CD4-positive, alpha-beta T cell treated with Interferon alpha-2 for 1 hour (primary cell): ENCODE results near the gene CRPPA.

Experiments used
- DNase-seq, 2 donors: peaks; one replicate each; pipeline ENCODE4 v3.0.0-alpha.2; 2020 to 2022

CRPPA gene

GRCh38 chr7:16422103-16422435 lies 731 bp upstream of the CRPPA start:
- no peak for DNase-seq

DNA sequence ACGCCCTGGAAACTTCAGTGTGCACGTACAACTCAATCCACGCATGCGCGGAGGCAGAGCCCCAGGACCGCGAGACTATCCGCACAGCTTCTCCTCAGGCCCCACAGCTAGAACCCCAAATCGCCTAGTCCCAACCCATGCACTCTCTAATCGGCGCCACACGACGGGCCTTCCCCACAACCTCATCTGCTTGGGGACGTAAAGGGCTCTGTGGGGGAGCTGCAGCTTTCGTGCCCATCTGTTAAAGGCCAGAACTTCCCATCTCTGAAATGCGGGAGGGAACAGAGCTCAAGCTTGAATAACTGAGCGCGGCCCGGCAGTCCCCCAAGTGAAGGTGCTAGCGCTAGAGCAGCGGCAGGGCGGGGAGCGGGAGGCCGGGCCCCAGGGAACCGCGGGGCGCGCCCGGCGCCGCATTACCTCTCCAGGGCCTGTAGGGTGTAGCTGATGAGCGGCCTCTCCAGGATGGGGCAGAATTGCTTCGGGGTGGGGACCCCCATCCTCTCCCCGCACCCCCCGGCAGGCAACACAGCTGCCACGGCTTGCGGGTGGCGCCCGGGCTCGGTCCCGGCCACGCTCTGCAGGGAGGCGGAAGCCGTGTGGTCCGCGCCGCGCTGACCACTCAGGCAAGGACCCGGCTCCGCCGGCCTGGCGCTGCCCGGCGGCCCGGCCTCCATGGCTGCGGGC lies 547 bp downstream of the CRPPA start:
- peak; percentile 88 for DNase-seq

DNA sequence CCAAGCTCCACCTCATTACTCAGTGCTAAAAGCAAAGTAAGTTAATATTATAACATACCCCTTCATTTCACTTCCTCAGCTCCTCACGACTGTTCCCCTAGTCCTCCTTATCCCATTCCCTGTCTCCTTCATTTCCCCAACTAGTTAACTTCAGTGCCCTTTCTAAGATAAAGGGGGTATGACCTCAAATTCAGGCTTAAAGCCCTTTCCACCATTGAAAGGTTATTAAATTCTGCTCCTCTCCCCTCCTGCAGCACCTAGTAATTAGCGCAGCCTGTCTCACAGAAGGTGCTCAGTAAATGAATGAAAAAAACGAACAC lies 1.0 kb downstream of the CRPPA start:
- no peak for DNase-seq

DNA sequence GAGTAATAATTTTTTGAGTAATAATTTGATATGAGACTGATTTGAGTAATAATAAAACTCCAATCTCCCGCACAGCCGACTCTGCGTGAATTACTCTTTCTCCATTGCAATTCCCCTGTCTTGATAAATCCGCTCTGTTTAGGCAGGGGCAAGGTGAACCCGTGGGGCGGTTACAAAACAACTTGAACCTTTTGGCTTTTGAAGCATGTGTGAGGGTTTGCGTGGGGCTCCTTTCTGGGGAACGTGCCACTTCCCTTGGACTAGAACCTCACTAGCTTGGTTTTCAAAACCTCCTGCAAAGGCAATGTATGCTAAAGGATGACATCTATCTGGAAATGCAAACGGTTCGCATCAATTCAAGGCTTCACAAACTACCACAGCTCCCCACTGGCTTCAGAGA lies 1.5 kb downstream of the CRPPA start:
- no peak for DNase-seq

DNA sequence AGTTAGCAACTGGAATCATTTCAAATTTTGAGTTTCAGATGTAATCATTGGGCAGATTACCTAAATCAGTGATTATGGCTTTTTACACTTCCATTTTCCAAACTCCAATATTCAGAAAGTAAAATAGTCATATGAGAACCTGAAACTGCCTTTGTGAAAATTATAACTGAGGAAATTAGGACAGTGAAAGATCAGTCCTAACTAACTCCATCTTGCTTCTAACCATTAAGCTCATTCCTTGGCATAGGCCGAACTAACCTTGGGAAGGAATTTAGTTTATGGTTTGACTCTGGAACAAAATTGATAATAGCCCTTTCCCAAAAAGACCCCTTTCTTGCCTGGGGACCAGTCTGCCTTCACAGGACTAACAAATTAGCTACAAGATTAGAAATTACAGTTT lies 2.2 kb downstream of the CRPPA start:
- no peak for DNase-seq

GRCh38 chr7:16417906-16418305 lies 3.4 kb downstream of the CRPPA start:
- no peak for DNase-seq

DNA sequence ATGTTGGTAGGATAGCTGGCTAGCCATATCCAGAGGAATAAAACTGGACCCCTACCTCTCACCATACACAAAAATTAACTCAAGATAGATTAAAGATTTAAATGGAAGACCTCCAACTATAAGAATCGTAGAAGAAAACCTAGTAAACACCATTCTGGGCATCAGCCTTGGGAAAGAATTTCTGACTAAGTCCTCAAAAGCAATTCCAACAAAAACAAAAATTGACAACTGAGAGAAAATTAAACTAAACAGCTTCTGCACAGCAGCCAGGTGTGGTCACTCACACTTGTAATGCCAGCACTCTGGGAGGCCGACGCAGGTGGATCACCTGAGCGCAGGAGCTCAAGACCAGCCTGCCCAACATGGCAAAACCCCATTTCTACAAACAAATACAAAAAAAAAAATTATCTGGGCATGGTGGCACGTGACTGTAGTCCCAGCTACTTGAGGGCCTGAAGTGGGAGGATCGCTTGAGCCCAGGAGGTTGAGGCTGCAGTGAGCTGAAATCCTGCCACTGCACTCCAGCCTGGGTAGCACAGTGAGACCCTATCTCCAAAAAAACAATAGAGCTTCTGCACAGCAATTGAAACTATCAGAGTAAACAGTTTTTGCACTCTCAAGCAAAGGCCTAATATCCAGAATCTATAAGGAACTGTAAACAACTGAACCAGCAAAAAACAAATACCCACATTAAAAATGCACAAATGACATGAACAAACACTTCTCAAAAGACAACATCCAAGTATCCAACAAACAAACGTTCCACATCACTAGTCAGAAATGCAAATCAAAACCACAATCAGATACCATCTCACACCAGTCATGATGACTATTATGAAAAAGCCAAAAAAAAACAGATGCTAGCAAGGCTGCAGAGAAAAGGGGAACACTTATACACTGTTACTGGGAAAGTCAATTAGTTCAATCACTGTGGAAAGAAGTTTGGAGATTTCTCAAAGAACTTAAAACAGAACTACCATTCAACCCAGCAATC lies 4.8 kb downstream of the CRPPA start:
- no peak for DNase-seq

DNA sequence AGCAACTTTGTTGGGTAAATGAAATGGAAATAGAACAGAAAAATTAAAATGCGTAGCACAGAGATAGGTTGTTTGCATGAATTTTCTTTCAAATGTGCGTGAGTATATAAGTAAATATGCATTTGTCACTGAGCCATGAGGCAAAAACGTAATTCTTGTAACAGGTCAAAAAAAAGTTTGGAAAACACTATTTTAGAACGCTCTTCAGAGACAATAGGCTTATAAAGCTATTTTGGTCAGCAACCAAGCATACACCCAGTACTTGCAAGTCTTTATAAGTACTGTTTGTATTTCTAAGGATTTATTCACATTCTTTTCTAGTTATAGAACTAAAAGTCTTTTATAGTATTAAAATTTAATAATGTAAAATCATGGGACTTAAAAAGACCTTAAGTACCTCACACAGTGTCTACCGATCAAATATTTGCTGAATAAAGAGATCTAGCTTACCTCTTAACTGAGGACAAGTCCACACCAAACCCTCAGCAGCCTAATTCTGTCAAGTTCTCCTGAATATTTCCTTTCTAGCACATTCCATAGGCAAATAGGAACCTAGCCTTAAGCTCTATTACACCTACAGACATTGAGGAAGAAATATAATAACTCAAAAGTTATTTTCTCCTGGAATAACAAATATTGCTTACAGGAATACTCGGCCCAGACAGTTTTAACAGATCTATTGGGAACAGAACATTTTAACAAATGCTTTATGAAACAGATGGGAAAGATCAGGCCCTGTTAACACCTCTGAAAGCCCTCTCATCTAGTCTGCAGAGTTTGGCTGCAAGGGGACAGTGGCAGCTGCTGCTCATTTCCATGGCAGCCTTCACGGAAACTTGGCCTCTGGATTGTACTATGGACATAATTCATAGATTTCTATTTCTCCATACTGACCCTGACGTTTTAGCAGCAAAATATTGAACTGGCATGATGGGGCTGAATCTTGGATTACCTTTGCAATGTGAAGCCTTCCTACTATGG lies 8.8 kb downstream of the CRPPA start:
- no peak for DNase-seq

GRCh38 chr7:16411391-16411790 lies 9.9 kb downstream of the CRPPA start:
- no peak for DNase-seq

- DNase-seq: no peak
Measured at GRCh38 chr7:16409777-16410176, 11.6 kb downstream of the CRPPA start.

- no peak for DNase-seq
Measured at GRCh38 chr7:16404636-16405035, 16.7 kb downstream of the CRPPA start.

- no peak for DNase-seq
Measured at GRCh38 chr7:16403475-16403874, 17.9 kb downstream of the CRPPA start.

- no peak for DNase-seq
Measured at GRCh38 chr7:16402940-16403339, 18.4 kb downstream of the CRPPA start.

DNA sequence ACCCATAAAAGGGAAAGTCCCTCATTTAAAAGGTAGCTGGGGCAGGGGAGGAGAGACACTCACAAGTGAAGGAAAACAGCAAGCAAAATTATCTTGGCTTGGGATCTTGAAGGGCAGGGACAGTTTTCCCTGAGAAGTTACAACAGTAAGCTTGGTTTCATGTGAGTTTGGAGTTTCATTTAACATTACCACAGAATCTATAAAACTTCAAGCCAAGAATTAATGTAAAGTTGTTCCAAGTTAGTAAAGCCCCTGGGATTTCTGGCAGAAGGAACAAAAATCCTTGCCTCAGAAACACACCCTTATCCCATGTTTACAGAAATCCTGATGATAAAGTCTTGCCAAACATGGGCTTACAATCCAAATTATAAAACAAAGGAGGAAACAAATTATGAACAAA lies 19.2 kb downstream of the CRPPA start:
- no peak for DNase-seq

DNA sequence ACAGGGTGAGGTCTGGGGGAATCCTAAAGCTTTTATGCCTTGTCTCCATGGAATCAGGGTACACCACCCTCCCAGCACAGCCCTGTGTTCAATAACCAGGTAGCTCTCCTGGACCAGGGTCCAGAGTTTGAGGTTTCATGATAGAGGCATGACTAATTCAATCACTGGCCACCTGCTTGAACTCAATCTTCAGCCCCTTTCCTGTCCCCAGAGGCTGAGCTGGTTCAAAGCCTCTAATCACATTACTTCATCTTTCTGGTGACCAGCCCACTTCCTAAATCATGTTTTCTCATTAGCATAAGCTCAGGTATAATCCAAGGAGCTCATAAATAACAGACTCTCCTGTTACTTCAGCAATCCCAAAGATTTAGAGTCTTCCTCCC lies 20.5 kb downstream of the CRPPA start:
- no peak for DNase-seq

DNA sequence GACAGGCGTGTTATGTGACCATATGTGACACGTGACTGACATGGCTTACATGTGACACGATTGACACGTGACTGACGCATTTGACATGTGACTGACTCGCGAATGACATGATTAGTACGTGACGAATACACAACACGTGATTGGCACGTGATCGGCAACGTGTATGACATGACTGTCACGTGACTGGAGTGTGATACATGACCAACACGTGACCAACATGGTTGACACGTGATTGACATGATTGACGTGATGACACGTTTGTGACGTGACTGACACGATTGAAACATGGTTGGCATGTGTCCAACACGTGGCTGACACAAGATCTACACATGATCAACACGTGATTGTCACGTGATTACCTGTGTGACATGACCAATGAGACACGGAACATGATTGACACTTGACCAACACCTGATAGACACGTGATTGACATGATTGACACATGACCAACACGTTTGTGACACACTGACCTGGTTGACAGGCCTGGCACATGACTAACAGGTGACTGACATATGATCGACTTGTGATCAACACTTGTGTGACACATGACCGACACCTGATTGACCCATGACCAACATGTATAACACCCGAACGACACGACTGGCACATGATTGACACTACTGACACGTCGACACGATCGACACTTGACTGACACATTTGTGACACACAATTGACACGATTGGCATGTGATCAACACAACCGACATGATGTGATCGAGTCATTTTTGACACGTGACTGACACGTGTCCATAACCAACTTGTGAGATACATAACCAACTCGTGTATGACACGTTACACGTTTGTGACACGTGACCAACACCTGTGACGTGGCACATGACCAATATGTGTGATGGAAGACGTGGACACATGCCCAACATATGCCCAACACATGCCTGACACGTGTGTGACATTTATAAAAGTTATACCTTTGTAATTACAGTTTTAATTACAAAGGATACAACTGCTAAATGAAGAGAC lies 21.1 kb downstream of the CRPPA start:
- DNase-seq: no peak

GRCh38 chr7:16399265-16399831 lies 22.0 kb downstream of the CRPPA start:
- no peak for DNase-seq

GRCh38 chr7:16398146-16399017 lies 23.0 kb downstream of the CRPPA start:
- no peak for DNase-seq

GRCh38 chr7:16397501-16398145 lies 23.7 kb downstream of the CRPPA start:
- DNase-seq: no peak
